ENCODE results near the gene FOXO6. TPM values are rescaled to one million over a fixed set of nuclear protein-coding genes. Genes with fewer than 3 reads are reported as not detected.

FOXO6 gene
- total RNA-seq, 1 experiment from 2014 or later, result 6.1 TPM

DNA sequence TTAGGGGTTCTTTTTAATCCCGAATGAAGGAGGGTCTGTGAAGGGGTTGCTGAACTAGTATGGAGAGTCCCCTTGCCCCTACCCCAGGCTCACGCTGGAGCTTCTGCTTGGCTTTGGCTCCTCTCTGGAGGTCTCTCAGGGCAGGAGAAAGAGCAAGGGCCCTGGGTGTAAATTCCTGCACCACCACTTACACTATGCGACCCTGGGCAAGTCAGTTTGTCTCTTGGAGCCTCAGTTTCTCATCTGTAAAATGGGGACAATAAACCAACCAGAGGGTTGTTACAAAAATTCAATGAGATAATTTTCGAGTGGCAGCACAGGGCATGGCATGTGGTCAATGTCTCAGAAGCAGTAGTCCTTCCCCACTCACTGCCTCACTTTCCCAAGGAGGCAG lies 11.4 kb downstream of the FOXO6 start:
- peaks cover 4% of the 10 kb centered on the region for H3K36me3 ChIP-seq (ENCODE audit: insufficient read depth, low read length, poor library complexity, severe bottlenecking)
- H3K4me1 ChIP-seq (ENCODE audit: insufficient read depth, low read length, poor library complexity, severe bottlenecking), result peaks cover 19% of the 10 kb centered on the region
- TF ChIP-seq EZH2 (IDR thresholded peaks at IDR 0.05; ENCODE audit: borderline replicate concordance, low read depth, low read length, poor library complexity, severe bottlenecking), result no peak
- TF ChIP-seq, protein P1, sequence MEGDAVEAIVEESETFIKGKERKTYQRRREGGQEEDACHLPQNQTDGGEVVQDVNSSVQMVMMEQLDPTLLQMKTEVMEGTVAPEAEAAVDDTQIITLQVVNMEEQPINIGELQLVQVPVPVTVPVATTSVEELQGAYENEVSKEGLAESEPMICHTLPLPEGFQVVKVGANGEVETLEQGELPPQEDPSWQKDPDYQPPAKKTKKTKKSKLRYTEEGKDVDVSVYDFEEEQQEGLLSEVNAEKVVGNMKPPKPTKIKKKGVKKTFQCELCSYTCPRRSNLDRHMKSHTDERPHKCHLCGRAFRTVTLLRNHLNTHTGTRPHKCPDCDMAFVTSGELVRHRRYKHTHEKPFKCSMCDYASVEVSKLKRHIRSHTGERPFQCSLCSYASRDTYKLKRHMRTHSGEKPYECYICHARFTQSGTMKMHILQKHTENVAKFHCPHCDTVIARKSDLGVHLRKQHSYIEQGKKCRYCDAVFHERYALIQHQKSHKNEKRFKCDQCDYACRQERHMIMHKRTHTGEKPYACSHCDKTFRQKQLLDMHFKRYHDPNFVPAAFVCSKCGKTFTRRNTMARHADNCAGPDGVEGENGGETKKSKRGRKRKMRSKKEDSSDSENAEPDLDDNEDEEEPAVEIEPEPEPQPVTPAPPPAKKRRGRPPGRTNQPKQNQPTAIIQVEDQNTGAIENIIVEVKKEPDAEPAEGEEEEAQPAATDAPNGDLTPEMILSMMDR (conservative IDR thresholded peaks at IDR 0.05; ENCODE audit: low read depth, low read length), result no peak
- POLR2A ChIA-PET (ENCODE audit: low non-redundant PET), result no interaction called here
- CTCF ChIA-PET, result no interaction called here
- no peak for DNase-seq (ENCODE audit: low spot score)
- no TSS peak for BruUV-seq (replicated peaks)
- H3K4me3 ChIP-seq (ENCODE audit: low read depth, low read length, poor library complexity, severe bottlenecking), result no peak overlapping the region
- H3K9me3 ChIP-seq (ENCODE audit: low read depth, low read length, poor library complexity, severe bottlenecking), result no peaks in the 10 kb centered on the region
- intact Hi-C loops (cut with micrococcal nuclease; ENCODE audit: unreplicated experiment), result no loop called here
- peak overlapping the region; percentile 71 for H3K27ac ChIP-seq (ENCODE audit: low read depth, low read length, poor library complexity, severe bottlenecking)
- H3K27me3 ChIP-seq (replicated peaks; ENCODE audit: insufficient read depth, low read depth, low read length, poor library complexity), result no peaks in the 10 kb centered on the region

DNA sequence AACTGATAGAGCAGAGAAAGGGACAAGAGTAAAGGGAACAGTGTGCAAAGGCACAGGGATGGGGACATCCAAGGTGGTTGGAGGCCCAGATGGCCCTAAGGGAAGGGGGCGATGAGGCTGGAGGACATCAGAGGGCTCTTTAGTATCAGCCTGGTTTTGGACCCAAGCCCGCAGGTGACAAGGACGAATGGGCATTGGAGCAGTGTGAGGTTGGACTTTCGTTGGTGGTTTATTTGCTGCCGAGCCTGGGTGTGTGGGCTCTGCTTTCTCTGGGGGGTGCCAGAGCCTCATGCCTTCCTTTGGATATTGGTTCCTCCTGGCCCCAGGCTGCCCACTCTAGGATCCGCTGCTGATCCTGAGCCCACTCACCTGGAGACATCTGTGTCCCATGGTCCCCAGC lies 12.1 kb downstream of the FOXO6 start:
- TF ChIP-seq EZH2 (IDR thresholded peaks at IDR 0.05; ENCODE audit: borderline replicate concordance, low read depth, low read length, poor library complexity, severe bottlenecking), result no peak
- TF ChIP-seq, protein P1 (conservative IDR thresholded peaks at IDR 0.05; ENCODE audit: low read depth, low read length), result no peak
- Histone ChIP-seq H3K4me1 (ENCODE audit: insufficient read depth, low read length, poor library complexity, severe bottlenecking) (peaks cover 15% of the 10 kb centered on the region), H3K36me3 (ENCODE audit: insufficient read depth, low read length, poor library complexity, severe bottlenecking) (peaks cover 4% of the 10 kb centered on the region), H3K27me3 (replicated peaks; ENCODE audit: insufficient read depth, low read depth, low read length, poor library complexity) (no peaks in the 10 kb centered on the region), H3K4me3 (ENCODE audit: low read depth, low read length, poor library complexity, severe bottlenecking) (no peak overlapping the region), H3K9me3 (ENCODE audit: low read depth, low read length, poor library complexity, severe bottlenecking) (no peaks in the 10 kb centered on the region), H3K27ac (ENCODE audit: low read depth, low read length, poor library complexity, severe bottlenecking) (no peak overlapping the region)
- ChIA-PET POLR2A (ENCODE audit: low non-redundant PET) (no interaction called here), CTCF (no interaction called here)
- no TSS peak for BruUV-seq (replicated peaks)
- intact Hi-C loops (cut with micrococcal nuclease; ENCODE audit: unreplicated experiment), result no loop called here
- DNase-seq (ENCODE audit: low spot score), result no peak

DNA sequence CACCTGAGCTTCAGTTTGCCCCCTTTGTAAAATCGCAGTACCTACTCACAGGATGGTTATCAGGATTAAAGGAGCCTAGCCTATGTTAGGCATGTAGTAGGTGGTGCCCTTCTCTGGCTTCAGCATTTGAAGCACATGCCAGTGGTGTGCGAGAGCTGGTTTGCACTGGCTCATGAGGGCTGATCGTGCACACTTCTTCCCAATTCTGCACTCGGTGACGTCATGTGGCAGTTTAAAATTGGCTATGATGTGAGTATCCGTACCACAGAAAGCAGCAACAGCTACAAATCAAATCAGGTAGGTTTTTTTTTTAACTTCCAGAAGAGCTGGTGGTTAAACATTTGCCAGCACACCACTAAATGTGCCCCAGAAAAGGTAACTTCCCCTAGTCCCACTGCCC lies 13.5 kb downstream of the FOXO6 start:
- DNase-seq (ENCODE audit: low spot score), result no peak
- H3K36me3 ChIP-seq (ENCODE audit: insufficient read depth, low read length, poor library complexity, severe bottlenecking), result no peaks in the 10 kb centered on the region
- intact Hi-C loops (cut with micrococcal nuclease; ENCODE audit: unreplicated experiment), result no loop called here
- no peaks in the 10 kb centered on the region for H3K9me3 ChIP-seq (ENCODE audit: low read depth, low read length, poor library complexity, severe bottlenecking)
- BruUV-seq (replicated peaks), result no TSS peak
- TF ChIP-seq, protein P1 (conservative IDR thresholded peaks at IDR 0.05; ENCODE audit: low read depth, low read length), result no peak
- no peak for TF ChIP-seq EZH2 (IDR thresholded peaks at IDR 0.05; ENCODE audit: borderline replicate concordance, low read depth, low read length, poor library complexity, severe bottlenecking)
- H3K27me3 ChIP-seq (replicated peaks; ENCODE audit: insufficient read depth, low read depth, low read length, poor library complexity), result no peaks in the 10 kb centered on the region
- H3K4me1 ChIP-seq (ENCODE audit: insufficient read depth, low read length, poor library complexity, severe bottlenecking), result peaks cover 24% of the 10 kb centered on the region
- no peak overlapping the region for H3K4me3 ChIP-seq (ENCODE audit: low read depth, low read length, poor library complexity, severe bottlenecking)
- POLR2A ChIA-PET (ENCODE audit: low non-redundant PET), result no interaction called here
- CTCF ChIA-PET, result no interaction called here
- H3K27ac ChIP-seq (ENCODE audit: low read depth, low read length, poor library complexity, severe bottlenecking), result no peak overlapping the region
